Right lobe of liver (tissue), 6 donors: Measurements from ENCODE around the gene MTUS2. TPM values are rescaled to one million over a fixed set of nuclear protein-coding genes. Genes with fewer than 3 reads are reported as not detected.
A peak's percentile ranks its signal among the peaks of the same experiment; 100 is the strongest.

ENCODE experiments used
- ATAC-seq, 4 donors: fragments of 200-7000 bp; cut with Tn5 transposase; one replicate each; pipeline ENCODE4 v1.9.1; 2020; ENCODE audit warnings: mild to moderate bottlenecking in 4 of 4, moderate library complexity in 4 of 4
- DNase-seq, 3 donors: peaks; one replicate each; pipeline ENCODE4 v3.0.0-alpha.2; 2020
- H3K27ac ChIP-seq, 3 donors: fragments of 200-600 bp; one replicate each; pipeline ENCODE4 v1.8.0; 2022
- H3K27me3 ChIP-seq, 2 donors: fragments of 200-600 bp; one replicate each; pipeline ENCODE4 v1.8.0; 2022
- H3K36me3 ChIP-seq, 4 donors: fragments of 200-600 bp; sonication (generic) in 1 of 4; one replicate each; pipeline versions ENCODE4 v1.5.1 to v1.8.0; 2017 to 2022; ENCODE audit warnings: control low read depth in 1 of 4
- H3K4me1 ChIP-seq, 4 donors: fragments of 200-600 bp; sonication (generic) in 1 of 4; one replicate each; pipeline versions ENCODE4 v1.5.1 to v1.8.0; 2017 to 2022; ENCODE audit warnings: control low read depth in 1 of 4
- H3K4me3 ChIP-seq, 3 donors: fragments of 200-600 bp; one replicate each; pipeline ENCODE4 v1.8.0; 2022
- H3K9me3 ChIP-seq, 4 donors: fragments of 200-600 bp; sonication (generic) in 1 of 4; one replicate each; pipeline versions ENCODE4 v1.5.1 to v1.8.0; 2017 to 2022; ENCODE audit warnings: control low read depth in 1 of 4
- POLR2A ChIP-seq: fragments of 450-650 bp; IDR thresholded peaks from one replicate; pipeline ENCODE4 v1.6.1; 2017; ENCODE audit warnings: antibody characterized with exemption, mild to moderate bottlenecking
- WGBS: methylation state at CpG from one replicate; pipeline ENCODE4 v1.1.6; 2018; ENCODE audit warnings: low coverage, low lambda C conversion rate; ENCODE audit not compliant: insufficient coverage; ENCODE audit errors: missing lambda C conversion rate; 5-methylcytosine and 5-hydroxymethylcytosine counted together
- intact Hi-C, 2 donors: fragments of 100-400 bp; cut with DNase I; formaldehyde crosslinking; loops; one replicate each; pipeline versions ENCODE4 v1.11.2 to v1.14.1; 2022
- total RNA-seq, 6 experiments: library from RNA; depleted of rRNA in 2 of 6; stranded (reverse); fragments of >200 nt in 2 of 6; fragmentation: NEBNext Ultra II Directional in 3 of 6; extraction: Animal tissue kit (Norgen Biotek cat#: 25700) in 3 of 6; gene quantifications; one replicate each; pipeline versions ENCODE4 v1.1.0 to v1.2.4, GENCODE V29; 2016 to 2023
- TF ChIP-seq, protein P1 (sequence below), 4 donors: fragments of 200-600 bp in 3 of 4; fragments of 450-650 bp in 1 of 4; IDR thresholded peaks; one replicate each; pipeline versions ENCODE4 v1.5.1 to v1.8.0; 2016 to 2022; ENCODE audit warnings: antibody characterized with exemption in 4 of 4, mild to moderate bottlenecking in 2 of 4
- donor health status: DM: no; HTN: yes; CAD: no.
- donor health status: DM: no; HTN: no; CAD: no.
- donor health status: DM: no; HTN: no; CAD: no.
- donor health status: DM: no; HTN: yes; CAD: no.
- donor health status: DM: no; HTN: yes; CAD: no.

The MTUS2 gene
- total RNA-seq, 6 experiments from 2014 or later, result 0.15 to 2.2 (median 0.98) TPM

DNA sequence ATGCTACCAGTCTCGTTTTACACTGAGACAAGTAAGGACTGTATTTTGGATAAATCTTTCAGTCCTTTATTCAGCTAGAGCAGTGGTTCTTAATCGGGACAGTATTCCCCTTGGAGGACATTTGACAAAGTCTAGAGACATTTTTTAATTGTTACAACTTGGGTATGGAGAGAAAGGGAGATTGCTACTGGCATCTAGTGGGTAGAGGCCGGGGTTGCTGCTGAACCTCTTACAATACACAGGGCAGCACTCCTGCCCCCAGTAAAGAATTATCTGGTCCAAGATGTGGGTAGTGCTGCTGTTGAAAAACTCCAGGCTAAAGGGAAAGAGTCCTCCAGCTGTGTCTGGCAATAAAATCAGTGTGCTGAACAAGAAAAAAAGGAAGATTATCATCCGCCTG lies 440.5 kb downstream of the MTUS2 start:
- TF ChIP-seq, protein P1, sequence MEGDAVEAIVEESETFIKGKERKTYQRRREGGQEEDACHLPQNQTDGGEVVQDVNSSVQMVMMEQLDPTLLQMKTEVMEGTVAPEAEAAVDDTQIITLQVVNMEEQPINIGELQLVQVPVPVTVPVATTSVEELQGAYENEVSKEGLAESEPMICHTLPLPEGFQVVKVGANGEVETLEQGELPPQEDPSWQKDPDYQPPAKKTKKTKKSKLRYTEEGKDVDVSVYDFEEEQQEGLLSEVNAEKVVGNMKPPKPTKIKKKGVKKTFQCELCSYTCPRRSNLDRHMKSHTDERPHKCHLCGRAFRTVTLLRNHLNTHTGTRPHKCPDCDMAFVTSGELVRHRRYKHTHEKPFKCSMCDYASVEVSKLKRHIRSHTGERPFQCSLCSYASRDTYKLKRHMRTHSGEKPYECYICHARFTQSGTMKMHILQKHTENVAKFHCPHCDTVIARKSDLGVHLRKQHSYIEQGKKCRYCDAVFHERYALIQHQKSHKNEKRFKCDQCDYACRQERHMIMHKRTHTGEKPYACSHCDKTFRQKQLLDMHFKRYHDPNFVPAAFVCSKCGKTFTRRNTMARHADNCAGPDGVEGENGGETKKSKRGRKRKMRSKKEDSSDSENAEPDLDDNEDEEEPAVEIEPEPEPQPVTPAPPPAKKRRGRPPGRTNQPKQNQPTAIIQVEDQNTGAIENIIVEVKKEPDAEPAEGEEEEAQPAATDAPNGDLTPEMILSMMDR (IDR thresholded peaks at IDR 0.05), result peak; percentile 38 to 42 (median 40)
- TF ChIP-seq POLR2A, result no peak
- H3K4me1 ChIP-seq, result no peaks in the 10 kb centered on the region
- no peaks in the 10 kb centered on the region for H3K27me3 ChIP-seq
- H3K4me3 ChIP-seq, result no peak overlapping the region
- intact Hi-C loops, result no loop called here
- peak in 1 of 3 donors; percentile 49 for DNase-seq
- H3K9me3 ChIP-seq, result no peaks in the 10 kb centered on the region
- no peak overlapping the region for H3K27ac ChIP-seq
- 38% methylated on average over 4 of the region's 4 CpGs for WGBS
- H3K36me3 ChIP-seq, result no peaks in the 10 kb centered on the region
- peak; percentile 67 to 92 (median 78) for ATAC-seq

DNA sequence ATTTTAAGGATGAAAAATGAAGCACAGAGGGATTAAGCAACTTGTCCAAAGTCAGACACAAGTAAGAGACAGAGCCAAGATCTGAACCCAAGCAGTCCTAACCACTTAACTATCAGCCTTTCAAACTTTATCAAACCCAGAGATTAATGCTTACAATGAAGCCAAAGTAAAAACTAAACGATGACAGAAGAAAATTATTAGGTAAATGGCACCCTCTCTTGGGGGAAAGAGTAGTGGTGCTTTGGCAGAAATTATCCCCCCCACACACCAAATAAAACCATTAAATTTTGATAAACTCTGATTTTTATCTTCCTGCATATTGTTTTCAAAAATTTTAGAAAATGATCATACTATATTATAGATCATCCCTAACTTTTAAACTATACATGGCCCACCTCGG lies 446.1 kb downstream of the MTUS2 start:
- DNase-seq, result no peak
- intact Hi-C loops, result no loop called here
- no peak for TF ChIP-seq POLR2A
- TF ChIP-seq, protein P1 (IDR thresholded peaks at IDR 0.05), result peak in 2 of 4 donors; percentile 29 to 34
- no peak for ATAC-seq
- no peaks in the 10 kb centered on the region for H3K4me1 ChIP-seq
- H3K27ac ChIP-seq, result no peak overlapping the region
- H3K27me3 ChIP-seq, result no peaks in the 10 kb centered on the region
- 70% methylated on average over 2 of the region's 2 CpGs for WGBS
- no peaks in the 10 kb centered on the region for H3K9me3 ChIP-seq
- H3K4me3 ChIP-seq, result no peak overlapping the region
- H3K36me3 ChIP-seq, result no peaks in the 10 kb centered on the region

DNA sequence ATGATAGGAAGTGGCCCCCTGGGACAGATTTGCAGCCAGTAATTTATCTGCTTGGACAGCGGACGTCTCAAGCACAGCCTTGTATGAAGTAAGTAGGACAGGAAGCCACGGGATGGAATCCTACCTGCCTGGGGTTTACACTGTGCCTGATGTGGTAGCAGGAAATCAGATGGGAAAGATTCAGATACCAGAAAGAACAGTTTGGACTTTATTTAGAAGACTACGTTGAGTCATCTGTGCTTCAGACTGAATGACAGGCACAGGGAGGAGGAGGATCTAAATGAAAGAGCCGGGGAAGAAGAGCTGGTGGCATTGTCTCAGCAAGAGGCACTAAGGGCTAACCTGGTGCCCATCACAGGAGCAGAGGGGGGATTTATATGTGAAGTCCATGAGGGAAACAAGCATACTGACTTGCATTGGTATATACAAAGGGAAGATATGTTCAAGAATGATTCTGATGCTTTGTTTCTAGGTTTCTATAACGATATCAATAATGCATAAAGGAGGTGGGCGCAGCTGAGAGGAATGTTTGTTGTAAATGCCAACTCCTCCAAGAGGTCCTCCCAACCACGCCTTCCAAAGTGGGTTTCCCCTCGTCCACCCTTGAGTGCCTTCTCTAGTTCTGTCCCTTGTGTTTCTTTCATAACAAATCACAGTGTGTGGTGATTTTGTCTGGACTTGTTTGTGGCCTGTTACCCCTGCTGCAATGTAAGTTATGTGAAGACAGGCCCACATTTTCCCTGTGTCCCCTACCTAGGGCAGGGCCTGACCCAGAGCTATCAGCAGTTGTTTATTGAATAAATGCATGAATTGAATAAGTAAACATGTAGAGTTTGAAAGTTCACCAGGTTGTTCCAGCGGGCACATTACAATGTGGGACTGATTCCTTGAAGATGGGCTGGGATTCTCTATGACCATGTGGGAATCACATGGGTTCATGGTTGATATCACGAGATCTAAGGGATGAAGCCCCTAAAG lies 446.9 kb downstream of the MTUS2 start:
- ATAC-seq (peak in 1 of 4 donors; percentile 64), DNase-seq (no peak)
- WGBS, result 70% methylated on average over 11 of the region's 11 CpGs
- TF ChIP-seq, protein P1 (IDR thresholded peaks at IDR 0.05), result no peak
- TF ChIP-seq POLR2A, result no peak
- H3K4me1 ChIP-seq, result no peaks in the 10 kb centered on the region
- no peaks in the 10 kb centered on the region for H3K9me3 ChIP-seq
- intact Hi-C loops, result no loop called here
- H3K27ac ChIP-seq, result no peak overlapping the region
- H3K4me3 ChIP-seq, result no peak overlapping the region
- no peaks in the 10 kb centered on the region for H3K36me3 ChIP-seq
- H3K27me3 ChIP-seq, result no peaks in the 10 kb centered on the region

DNA sequence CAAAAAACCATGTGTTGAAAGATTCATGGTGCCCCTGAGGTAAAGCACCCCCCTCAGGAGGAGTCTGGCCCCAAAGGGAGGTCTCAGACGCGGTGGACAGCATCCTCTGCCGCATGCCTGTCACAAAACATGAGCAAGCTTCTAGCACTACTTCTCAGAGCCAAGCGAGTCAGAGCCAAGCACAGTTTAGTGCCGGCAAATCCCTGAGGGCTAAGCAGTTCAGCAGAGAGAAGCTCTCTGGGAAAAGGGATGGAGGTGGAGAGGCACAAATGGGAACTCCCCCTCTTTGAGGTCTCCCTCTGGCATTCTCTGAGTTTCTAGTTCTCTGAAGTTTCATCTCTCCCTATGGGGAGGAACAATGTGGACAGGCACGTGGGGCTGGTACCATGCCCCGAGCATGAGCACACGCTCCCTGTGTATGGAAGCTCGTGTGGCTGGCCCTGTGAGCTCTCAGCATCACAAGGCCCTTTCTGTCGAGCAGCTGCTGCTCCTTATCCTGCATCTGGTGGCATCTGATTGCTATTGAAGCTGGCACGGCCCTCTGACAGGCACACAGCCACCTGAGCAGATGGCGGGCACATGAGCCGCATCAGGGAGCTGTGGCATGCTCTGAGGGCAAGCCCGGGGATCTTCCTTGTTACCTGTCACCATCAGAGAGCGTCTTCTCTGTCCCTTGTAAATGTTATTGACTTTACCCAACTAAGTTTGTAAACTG lies 450.3 kb downstream of the MTUS2 start:
- no peaks in the 10 kb centered on the region for H3K9me3 ChIP-seq

More for the DNA sequence above, 450.3 kb downstream of the MTUS2 start:
- intact Hi-C loops, result no loop called here
- no peaks in the 10 kb centered on the region for H3K36me3 ChIP-seq
- no peaks in the 10 kb centered on the region for H3K27me3 ChIP-seq
- H3K4me3 ChIP-seq, result no peak overlapping the region
- H3K4me1 ChIP-seq, result no peaks in the 10 kb centered on the region
- WGBS, result 92% methylated on average over 3 of the region's 15 CpGs
- no peak for DNase-seq
- H3K27ac ChIP-seq, result no peak overlapping the region
- no peak for ATAC-seq
- TF ChIP-seq POLR2A, result no peak
- TF ChIP-seq, protein P1 (IDR thresholded peaks at IDR 0.05), result no peak
